Measurements from ENCODE around the gene PFDN6. TPM values are rescaled to one million over a fixed set of nuclear protein-coding genes. Genes with fewer than 3 reads are reported as not detected.

The PFDN6 gene
- total and polyA plus RNA-seq, 9 of the 15 experiments (the other 6 are each of a cell fraction or from before 2014, with no cell fraction given) = 6.8 to 475 (median 216) TPM

GRCh38 chr6:33314515-33314942 lies 25.1 kb downstream of the PFDN6 start (continued):
- TF ChIP-seq TRIM28 (IDR thresholded peaks at IDR 0.05) (no peak), NR2C2 (CRISPR knock-in tag; IDR thresholded peaks at IDR 0.05) (peak; percentile 93), NR2C2 (tag; IDR thresholded peaks at IDR 0.05) (peak; percentile 97), TOE1 (IDR thresholded peaks at IDR 0.05; ENCODE audit: borderline replicate concordance) (0 out of 2 replicates have a peak, but pooled peaks have one; percentile 41), TOE1 (CRISPR knock-in tag; IDR thresholded peaks at IDR 0.05; ENCODE audit: borderline replicate concordance, low read depth) (no peak), CAMTA2 (CRISPR knock-in tag; conservative IDR thresholded peaks at IDR 0.05) (peak; percentile 91; the same call in 1 of the 2 replicates), ATF3 (IDR thresholded peaks at IDR 0.05) (no peak), ATF3 (CRISPR knock-in tag; conservative IDR thresholded peaks at IDR 0.05) (peak; percentile 50; the same call in 1 of the 2 replicates), MTA1 (IDR thresholded peaks at IDR 0.05; ENCODE audit: borderline replicate concordance) (peak; percentile 12; the same call in 1 of the 2 replicates), TBL1XR1 (IDR thresholded peaks at IDR 0.05; ENCODE audit: low read length in 2 of 2) (0 out of 4 replicates have a peak, but pooled peaks have one; percentile 23 to 36), RFX1 (IDR thresholded peaks at IDR 0.05) (peak; percentile 92), FOXK1 (CRISPR knock-in tag; IDR thresholded peaks at IDR 0.05; ENCODE audit: borderline replicate concordance) (peak; percentile 75; the same call in 1 of the 2 replicates), RCOR1 (IDR thresholded peaks at IDR 0.05; ENCODE audit: borderline replicate concordance in 1 of 2, low read depth in 2 of 2, low read length in 2 of 2) (peak; percentile 38 to 47; a peak in 1 of 4 replicates), BHLHE40 (IDR thresholded peaks at IDR 0.05; ENCODE audit: low read length) (peak; percentile 42; the same call in 1 of the 2 replicates), KDM5B (IDR thresholded peaks at IDR 0.05; ENCODE audit: insufficient replicate concordance, low read depth, low read length) (peak; percentile 15), MTA2 (IDR thresholded peaks at IDR 0.05; ENCODE audit: low read depth) (peak; percentile 21; the same call in 1 of the 2 replicates), FOXJ2 (tag; IDR thresholded peaks at IDR 0.05) (peak; percentile 97), EGR1 (conservative IDR thresholded peaks at IDR 0.05) (peak; percentile 56), NR2C1 (IDR thresholded peaks at IDR 0.05) (peak; percentile 93), NR2C1 (tag; IDR thresholded peaks at IDR 0.05) (peak; percentile 96), RHOXF2B (CRISPR knock-in tag; conservative IDR thresholded peaks at IDR 0.05) (no peak)
- TF ChIP-seq, protein P1, sequence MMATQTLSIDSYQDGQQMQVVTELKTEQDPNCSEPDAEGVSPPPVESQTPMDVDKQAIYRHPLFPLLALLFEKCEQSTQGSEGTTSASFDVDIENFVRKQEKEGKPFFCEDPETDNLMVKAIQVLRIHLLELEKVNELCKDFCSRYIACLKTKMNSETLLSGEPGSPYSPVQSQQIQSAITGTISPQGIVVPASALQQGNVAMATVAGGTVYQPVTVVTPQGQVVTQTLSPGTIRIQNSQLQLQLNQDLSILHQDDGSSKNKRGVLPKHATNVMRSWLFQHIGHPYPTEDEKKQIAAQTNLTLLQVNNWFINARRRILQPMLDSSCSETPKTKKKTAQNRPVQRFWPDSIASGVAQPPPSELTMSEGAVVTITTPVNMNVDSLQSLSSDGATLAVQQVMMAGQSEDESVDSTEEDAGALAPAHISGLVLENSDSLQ (IDR thresholded peaks at IDR 0.05) = 0 out of 2 replicates have a peak, but pooled peaks have one; percentile 3
- TF ChIP-seq, protein P2, sequence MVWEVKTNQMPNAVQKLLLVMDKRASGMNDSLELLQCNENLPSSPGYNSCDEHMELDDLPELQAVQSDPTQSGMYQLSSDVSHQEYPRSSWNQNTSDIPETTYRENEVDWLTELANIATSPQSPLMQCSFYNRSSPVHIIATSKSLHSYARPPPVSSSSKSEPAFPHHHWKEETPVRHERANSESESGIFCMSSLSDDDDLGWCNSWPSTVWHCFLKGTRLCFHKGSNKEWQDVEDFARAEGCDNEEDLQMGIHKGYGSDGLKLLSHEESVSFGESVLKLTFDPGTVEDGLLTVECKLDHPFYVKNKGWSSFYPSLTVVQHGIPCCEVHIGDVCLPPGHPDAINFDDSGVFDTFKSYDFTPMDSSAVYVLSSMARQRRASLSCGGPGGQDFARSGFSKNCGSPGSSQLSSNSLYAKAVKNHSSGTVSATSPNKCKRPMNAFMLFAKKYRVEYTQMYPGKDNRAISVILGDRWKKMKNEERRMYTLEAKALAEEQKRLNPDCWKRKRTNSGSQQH (CRISPR knock-in tag; IDR thresholded peaks at IDR 0.05) = no peak
- TF ChIP-seq, protein P3, sequence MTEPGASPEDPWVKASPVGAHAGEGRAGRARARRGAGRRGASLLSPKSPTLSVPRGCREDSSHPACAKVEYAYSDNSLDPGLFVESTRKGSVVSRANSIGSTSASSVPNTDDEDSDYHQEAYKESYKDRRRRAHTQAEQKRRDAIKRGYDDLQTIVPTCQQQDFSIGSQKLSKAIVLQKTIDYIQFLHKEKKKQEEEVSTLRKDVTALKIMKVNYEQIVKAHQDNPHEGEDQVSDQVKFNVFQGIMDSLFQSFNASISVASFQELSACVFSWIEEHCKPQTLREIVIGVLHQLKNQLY (CRISPR knock-in tag; conservative IDR thresholded peaks at IDR 0.05) = peak in 1 of 2 experiments; percentile 68; a peak in 1 of 4 replicates
- TF ChIP-seq, protein P4, sequence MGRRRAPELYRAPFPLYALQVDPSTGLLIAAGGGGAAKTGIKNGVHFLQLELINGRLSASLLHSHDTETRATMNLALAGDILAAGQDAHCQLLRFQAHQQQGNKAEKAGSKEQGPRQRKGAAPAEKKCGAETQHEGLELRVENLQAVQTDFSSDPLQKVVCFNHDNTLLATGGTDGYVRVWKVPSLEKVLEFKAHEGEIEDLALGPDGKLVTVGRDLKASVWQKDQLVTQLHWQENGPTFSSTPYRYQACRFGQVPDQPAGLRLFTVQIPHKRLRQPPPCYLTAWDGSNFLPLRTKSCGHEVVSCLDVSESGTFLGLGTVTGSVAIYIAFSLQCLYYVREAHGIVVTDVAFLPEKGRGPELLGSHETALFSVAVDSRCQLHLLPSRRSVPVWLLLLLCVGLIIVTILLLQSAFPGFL (CRISPR knock-in tag; IDR thresholded peaks at IDR 0.05) = 0 out of 2 replicates have a peak, but pooled peaks have one; percentile 78

All from K562 (cell line).